GM12878 (cell line): Measurements from ENCODE around the gene ZACN. TPM values are rescaled to one million over a fixed set of nuclear protein-coding genes. Genes with fewer than 3 reads are reported as not detected.

Experiments
- BCL11A ChIP-seq: IDR thresholded peaks from 2 replicates; pipeline ENCODE4 v1.6.1; 2011; ENCODE audit warnings: low read depth, low read length
- BMI1 ChIP-seq: fragments of 450-650 bp; IDR thresholded peaks from 2 replicates; pipeline ENCODE4 v1.6.1; 2016; ENCODE audit warnings: mild to moderate bottlenecking, moderate library complexity, borderline replicate concordance
- CTCF ChIP-seq, 3 experiments: IDR thresholded peaks in 2 of 3; conservative IDR thresholded peaks in 1 of 3; 2 replicates each; pipeline ENCODE4 v1.5.1; 2011; ENCODE audit warnings: low read depth in 3 of 3, low read length in 3 of 3, mild to moderate bottlenecking in 3 of 3, control low read depth in 2 of 3, moderate library complexity in 2 of 3, inconsistent platforms in 1 of 3, mixed read lengths in 1 of 3; ENCODE audit not compliant: control insufficient read depth in 2 of 3, insufficient read depth in 1 of 3; ENCODE audit errors: extremely low read depth in 1 of 3
- EED ChIP-seq: sonication (generic); IDR thresholded peaks from 2 replicates; pipeline ENCODE4 v1.6.1; 2016; ENCODE audit warnings: antibody characterized with exemption, low read depth
- EP300 ChIP-seq, 2 experiments: fragments of 150-350 bp in 1 of 2; IDR thresholded peaks; 2 replicates each; pipeline ENCODE4 v1.6.1; 2011 to 2012; ENCODE audit warnings: low read depth in 2 of 2, low read length in 2 of 2, borderline replicate concordance in 1 of 2, improper control_type of control experiment in 1 of 2, inconsistent platforms in 1 of 2; ENCODE audit not compliant: control insufficient read depth in 1 of 2
- ETV6 ChIP-seq, 2 experiments: fragments of 450-650 bp in 1 of 2; IDR thresholded peaks in 1 of 2; conservative IDR thresholded peaks in 1 of 2; 2 replicates each; pipeline ENCODE4 v1.6.1; 2014; ENCODE audit warnings: antibody characterized with exemption in 1 of 2, borderline replicate concordance in 1 of 2, low read depth in 1 of 2, mild to moderate bottlenecking in 1 of 2, moderate library complexity in 1 of 2
- FOXM1 ChIP-seq: IDR thresholded peaks from 2 replicates; pipeline ENCODE4 v1.6.1; 2012; ENCODE audit warnings: low read depth, mild to moderate bottlenecking, inconsistent platforms, low read length, moderate library complexity
- GATAD2B ChIP-seq: fragments of 450-650 bp; conservative IDR thresholded peaks from 2 replicates; pipeline ENCODE4 v1.6.1; 2017; ENCODE audit warnings: low read depth, mild to moderate bottlenecking, moderate library complexity
- HSF1 ChIP-seq: fragments of 150-350 bp; IDR thresholded peaks from 2 replicates; pipeline ENCODE4 v1.6.1; 2014; ENCODE audit warnings: mild to moderate bottlenecking, low read depth, low read length
- IRF5 ChIP-seq: fragments of 450-650 bp; IDR thresholded peaks from 2 replicates; pipeline ENCODE4 v1.6.1; 2017; ENCODE audit warnings: borderline replicate concordance
- NR2C1 ChIP-seq: fragments of 450-650 bp; IDR thresholded peaks from 2 replicates; pipeline ENCODE4 v1.6.1; 2017; ENCODE audit warnings: antibody characterized with exemption, mild to moderate bottlenecking, moderate library complexity
- POLR2A ChIP-seq: IDR thresholded peaks from 2 replicates; pipeline ENCODE4 v1.6.1; 2011; ENCODE audit warnings: low read depth, mild to moderate bottlenecking, low read length
- POLR2AphosphoS5 ChIP-seq: IDR thresholded peaks from 2 replicates; pipeline ENCODE4 v1.6.1; 2011; ENCODE audit warnings: mild to moderate bottlenecking, low read length, inconsistent platforms
- SMAD1 ChIP-seq: fragments of 450-650 bp; IDR thresholded peaks from 2 replicates; pipeline ENCODE4 v1.6.1; 2018; ENCODE audit warnings: mild to moderate bottlenecking, low read depth; ENCODE audit not compliant: partially characterized antibody
- TCF7 ChIP-seq: IDR thresholded peaks from 2 replicates; pipeline ENCODE4 v1.6.1; 2014; ENCODE audit warnings: antibody characterized with exemption, borderline replicate concordance
- YBX1 ChIP-seq: fragments of 450-650 bp; IDR thresholded peaks from 2 replicates; pipeline ENCODE4 v1.6.1; 2016; ENCODE audit warnings: antibody characterized with exemption
- ZBTB4 ChIP-seq: fragments of 450-650 bp; formaldehyde crosslinking; IDR thresholded peaks from 2 replicates; pipeline ENCODE4 v1.4.0; 2022; ENCODE audit warnings: mild to moderate bottlenecking, moderate library complexity
- ZNF622 ChIP-seq: fragments of 450-650 bp; IDR thresholded peaks from 2 replicates; pipeline ENCODE4 v1.6.1; 2017; ENCODE audit warnings: mild to moderate bottlenecking, inconsistent platforms
- polyA plus RNA-seq, 11 experiments: library from polyadenylated mRNA; depleted of rRNA in 4 of 11; unstranded in 6 of 11; stranded (reverse) in 5 of 11; fragments of >200 nt; fragmentation: Nextera tagmentation in 4 of 11; fragmentation: Illumina TruSeq in 1 of 11; extraction: Ambion mirVana in 4 of 11; extraction: Trizol in 1 of 11; gene quantifications; 1 replicate in 1 of 11; 2 replicates in 10 of 11; pipeline versions ENCODE4 v1.2.1 to v1.2.3, GENCODE V29; 2011 to 2016; ENCODE audit warnings: inconsistent platforms in 2 of 11, missing spikeins in 2 of 11, low read depth in 1 of 11
- total RNA-seq, 4 experiments: library from RNA; depleted of rRNA in 3 of 4; stranded (reverse); fragments of >200 nt in 3 of 4; fragmentation: Illumina TruSeq in 1 of 4; extraction: Trizol in 1 of 4; gene quantifications; 2 replicates each; pipeline versions ENCODE4 v1.2.1 to v1.2.3, GENCODE V29; 2013 to 2021

ZACN gene
- total and polyA plus RNA-seq, 10 of the 15 experiments (the other 5 are each of a cell fraction or from before 2014, with no cell fraction given) = 0.06 to 11.3 (median 0.47) TPM; not detected in 2

GRCh38 chr17:76071531-76072147, 7.3 kb upstream of the ZACN start (continued):
- peak; percentile 62; the same call in 1 of the 2 replicates for TF ChIP-seq BCL11A
- no peak for TF ChIP-seq SMAD1
- TF ChIP-seq ZNF622 = no peak
- 0 out of 4 replicates have a peak, but pooled peaks of 1 of the 2 experiments have one; percentile 17 for TF ChIP-seq EP300 (IDR thresholded peaks at IDR 0.05; ENCODE audit: borderline replicate concordance in 1 of 2, control insufficient read depth in 1 of 2, low read depth in 2 of 2, low read length in 2 of 2)
- TF ChIP-seq EED = no peak
- TF ChIP-seq FOXM1 = peak; percentile 38; the same call in 1 of the 2 replicates
- no peak; the same call in 1 of the 2 replicates for TF ChIP-seq POLR2AphosphoS5
- no peak for TF ChIP-seq NR2C1
- TF ChIP-seq IRF5 = no peak
- no peak for TF ChIP-seq ZBTB4 (CRISPR knock-in tag)
- TF ChIP-seq HSF1 = no peak
- TF ChIP-seq TCF7 = no peak
- no peak for TF ChIP-seq BMI1
- TF ChIP-seq CTCF (IDR thresholded peaks at IDR 0.05 in 2 of 3, conservative IDR thresholded peaks at IDR 0.05 in 1 of 3; ENCODE audit: control insufficient read depth in 2 of 3, extremely low read depth in 1 of 3, insufficient read depth in 1 of 3, low read depth in 3 of 3, low read length in 3 of 3) = no peak
- no peak for TF ChIP-seq GATAD2B
- TF ChIP-seq POLR2A = no peak
- no peak for TF ChIP-seq ETV6 (conservative IDR thresholded peaks at IDR 0.05 in 1 of 2, IDR thresholded peaks at IDR 0.05 in 1 of 2; ENCODE audit: borderline replicate concordance in 1 of 2, low read depth in 1 of 2)
- TF ChIP-seq YBX1 = no peak
